ENCODE data around the gene B4GALT5. TPM values are rescaled to one million over a fixed set of nuclear protein-coding genes. Genes with fewer than 3 reads are reported as not detected.

Gene B4GALT5
- total RNA-seq, 1 experiment from 2014 or later = 62.4 TPM

GRCh38 chr20:49620364-49621240, 93.1 kb downstream of the B4GALT5 start:
- no peak overlapping the region for H3K27ac Mint-ChIP-seq
- no peak for DNase-seq (ENCODE audit: low spot score)
- TF ChIP-seq ARID4B (CRISPR knock-in tag; IDR thresholded peaks at IDR 0.05; ENCODE audit: borderline replicate concordance) (no peak), KAT7 (CRISPR knock-in tag; IDR thresholded peaks at IDR 0.05; ENCODE audit: borderline replicate concordance) (no peak), ZNF138 (CRISPR knock-in tag; conservative IDR thresholded peaks at IDR 0.05) (no peak), ZNF232 (CRISPR knock-in tag; IDR thresholded peaks at IDR 0.05) (no peak), E2F4 (CRISPR knock-in tag; IDR thresholded peaks at IDR 0.05; ENCODE audit: borderline replicate concordance, low read depth) (no peak), GABPB1 (CRISPR knock-in tag; IDR thresholded peaks at IDR 0.05) (no peak), PRDM15 (CRISPR knock-in tag; IDR thresholded peaks at IDR 0.05) (no peak), NFE2L1 (CRISPR knock-in tag; IDR thresholded peaks at IDR 0.05) (no peak), HMGA2 (CRISPR knock-in tag; IDR thresholded peaks at IDR 0.05) (no peak), ATF6 (CRISPR knock-in tag; IDR thresholded peaks at IDR 0.05) (no peak), ZNF532 (CRISPR knock-in tag; IDR thresholded peaks at IDR 0.05; ENCODE audit: borderline replicate concordance) (no peak), GTF2I (CRISPR knock-in tag; conservative IDR thresholded peaks at IDR 0.05) (no peak), ZNF416 (CRISPR knock-in tag; IDR thresholded peaks at IDR 0.05) (no peak), NR1H2 (CRISPR knock-in tag; IDR thresholded peaks at IDR 0.05) (no peak), NFYB (CRISPR knock-in tag; conservative IDR thresholded peaks at IDR 0.05; ENCODE audit: low read depth) (no peak), MAX (CRISPR knock-in tag; IDR thresholded peaks at IDR 0.05) (no peak), TP53 (CRISPR knock-in tag; IDR thresholded peaks at IDR 0.05) (no peak)
- TF ChIP-seq, protein P1, sequence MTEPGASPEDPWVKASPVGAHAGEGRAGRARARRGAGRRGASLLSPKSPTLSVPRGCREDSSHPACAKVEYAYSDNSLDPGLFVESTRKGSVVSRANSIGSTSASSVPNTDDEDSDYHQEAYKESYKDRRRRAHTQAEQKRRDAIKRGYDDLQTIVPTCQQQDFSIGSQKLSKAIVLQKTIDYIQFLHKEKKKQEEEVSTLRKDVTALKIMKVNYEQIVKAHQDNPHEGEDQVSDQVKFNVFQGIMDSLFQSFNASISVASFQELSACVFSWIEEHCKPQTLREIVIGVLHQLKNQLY (CRISPR knock-in tag; IDR thresholded peaks at IDR 0.05) = no peak
- peaks cover 5% of the 10 kb centered on the region; the same call in 1 of the 2 replicates for H3K27me3 Mint-ChIP-seq (ENCODE audit: low read depth)
- H3K4me3 Mint-ChIP-seq = no peak overlapping the region
- peaks cover 13% of the 10 kb centered on the region for H3K9me3 Mint-ChIP-seq
- peaks cover 8% of the 10 kb centered on the region for H3K4me1 Mint-ChIP-seq
- CTCF ChIA-PET = interaction anchor here (1.4 kb wide), 1 partner anchor 11 kb away, joined by 8 read pairs; no protein-coding TSS in a partner anchor
- POLR2A ChIA-PET = no interaction called here
- ATAC-seq = no peak
- H3K36me3 Mint-ChIP-seq = no peaks in the 10 kb centered on the region
